Activated CD4-positive, alpha-beta T cell treated with anti-CD3 and anti-CD28 coated beads, Interleukin-2, amount 50 U/mL, for 1 hour (primary cell): ENCODE results near the gene AGBL4.

Source experiments
- DNase-seq: peaks from one replicate; pipeline ENCODE4 v3.0.0-alpha.2; 2020

The AGBL4 gene

GRCh38 chr1:48749068-48749467 is 1274.7 kb downstream of the AGBL4 start:
- no peak for DNase-seq

- DNase-seq, result no peak
These were observed 1276.8 kb downstream of the AGBL4 start for GRCh38 chr1:48746906-48747305.

- DNase-seq, result no peak
These were observed 1279.7 kb downstream of the AGBL4 start for GRCh38 chr1:48744032-48744431.

DNA sequence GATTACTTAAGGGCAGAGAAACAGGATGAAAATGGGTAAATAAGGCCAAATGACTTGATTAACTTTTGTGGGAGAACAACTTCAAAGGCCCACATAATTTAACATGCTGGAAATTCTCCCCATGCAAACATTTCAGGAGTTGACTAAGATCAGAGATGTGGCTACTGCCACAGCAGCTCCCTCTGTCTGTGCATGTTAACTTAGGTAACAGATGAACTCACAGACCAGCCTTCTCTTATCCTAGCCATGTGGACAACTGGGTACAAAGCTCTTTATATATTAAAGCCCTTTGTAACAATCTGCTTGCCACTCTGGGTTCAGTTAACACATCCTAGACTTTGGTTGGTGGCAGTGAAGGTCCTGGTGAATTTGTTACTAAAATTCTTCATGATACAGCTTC is 1280.3 kb downstream of the AGBL4 start:
- no peak for DNase-seq

DNA sequence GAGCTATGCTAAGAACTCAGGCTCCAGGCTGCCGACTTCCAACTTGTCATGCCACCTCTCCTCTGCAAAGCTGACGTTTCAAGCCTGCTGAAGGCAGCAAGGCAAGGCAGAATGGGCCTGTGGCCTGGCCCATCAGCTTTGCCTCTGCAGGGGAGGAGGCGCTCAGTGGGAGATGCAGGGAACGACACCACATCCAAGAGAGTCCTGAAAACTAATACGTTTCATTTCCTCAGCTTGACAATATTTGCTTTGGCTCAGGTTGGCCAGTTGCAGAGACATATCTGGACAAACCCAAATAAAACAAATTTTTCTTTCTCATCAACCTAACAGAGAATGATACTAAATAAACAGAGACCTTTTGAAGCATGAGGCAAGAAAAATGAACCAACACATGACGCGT is 1282.4 kb downstream of the AGBL4 start:
- no peak for DNase-seq

DNA sequence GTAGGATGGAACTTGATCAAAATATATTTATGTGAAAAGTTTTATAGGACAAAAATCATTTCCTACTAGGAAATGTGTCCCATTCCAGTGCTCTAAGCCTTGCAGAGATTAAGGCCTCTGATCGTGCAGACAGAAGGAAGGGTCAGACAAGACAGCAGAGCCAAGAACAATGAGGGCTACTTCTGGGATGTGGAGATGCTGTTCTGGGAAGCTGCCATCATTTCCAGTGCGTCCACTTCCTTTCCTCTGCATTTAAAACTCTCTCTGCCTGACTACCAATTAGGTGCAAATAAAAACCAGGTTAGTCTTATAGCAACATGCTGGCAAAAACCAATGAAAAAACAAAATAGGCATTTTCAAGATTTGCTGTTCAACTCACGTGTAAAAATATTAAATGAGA is 1283.1 kb downstream of the AGBL4 start:
- no peak for DNase-seq

- DNase-seq, result no peak
These were observed 1284.7 kb downstream of the AGBL4 start for GRCh38 chr1:48739091-48739490.

- DNase-seq, result no peak
These were observed 1285.4 kb downstream of the AGBL4 start for GRCh38 chr1:48738356-48738755.

DNA sequence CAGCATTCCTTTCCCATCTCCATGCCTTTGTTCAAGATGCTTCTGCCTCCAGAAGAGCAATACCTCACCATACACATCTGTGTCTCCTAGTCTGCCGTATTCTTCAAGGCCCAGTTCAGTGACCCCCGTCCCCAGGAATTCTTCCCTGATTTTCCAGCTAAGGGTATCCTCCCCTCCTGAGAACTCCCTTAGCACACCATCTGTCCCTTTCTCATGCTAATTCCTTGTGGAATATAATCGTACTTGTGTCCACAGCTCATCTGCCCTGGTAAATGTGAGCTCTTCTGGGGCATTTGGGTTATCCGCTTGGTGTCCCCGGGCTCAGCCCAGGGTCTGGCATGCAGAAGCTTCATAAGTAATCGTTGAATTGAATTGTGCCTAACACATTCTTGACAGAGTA is 1288.0 kb downstream of the AGBL4 start:
- no peak for DNase-seq

DNA sequence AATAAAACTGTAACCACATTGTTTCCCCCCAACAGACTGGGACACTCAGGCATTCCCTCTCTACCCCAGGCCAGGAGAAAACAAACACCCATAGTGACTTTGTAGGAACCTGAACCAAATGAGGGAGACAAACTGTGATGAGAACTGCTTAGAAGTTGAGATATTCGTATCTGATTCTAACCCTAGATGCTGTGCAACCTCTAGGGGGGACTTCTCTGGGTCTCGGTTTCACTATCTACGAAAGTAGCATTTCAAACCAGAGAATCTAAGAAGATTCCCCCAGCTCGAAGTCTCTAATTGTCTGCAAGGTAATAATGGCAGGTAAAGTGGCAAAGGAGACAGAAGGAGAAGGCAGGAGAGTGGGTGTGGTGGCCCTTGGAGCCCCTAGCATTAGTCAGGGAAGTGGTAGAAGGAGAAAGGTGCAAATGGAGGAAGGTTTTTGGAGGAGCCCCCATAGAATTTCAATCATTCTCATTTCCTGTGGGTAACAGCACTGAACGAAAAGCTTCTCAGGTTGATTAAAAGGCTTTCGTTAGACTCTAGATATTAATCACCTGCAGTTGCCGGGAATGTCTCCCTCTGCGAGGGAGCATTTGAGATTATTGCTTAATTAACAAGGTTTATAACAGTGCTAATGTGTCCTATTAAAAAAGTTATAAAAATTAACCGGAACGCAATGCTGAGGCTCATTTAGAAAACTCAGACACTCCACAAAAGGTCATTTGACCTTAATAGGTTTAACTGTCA is 1293.4 kb downstream of the AGBL4 start:
- DNase-seq, result no peak

GRCh38 chr1:48728584-48728983 is 1295.2 kb downstream of the AGBL4 start:
- DNase-seq, result no peak

DNA sequence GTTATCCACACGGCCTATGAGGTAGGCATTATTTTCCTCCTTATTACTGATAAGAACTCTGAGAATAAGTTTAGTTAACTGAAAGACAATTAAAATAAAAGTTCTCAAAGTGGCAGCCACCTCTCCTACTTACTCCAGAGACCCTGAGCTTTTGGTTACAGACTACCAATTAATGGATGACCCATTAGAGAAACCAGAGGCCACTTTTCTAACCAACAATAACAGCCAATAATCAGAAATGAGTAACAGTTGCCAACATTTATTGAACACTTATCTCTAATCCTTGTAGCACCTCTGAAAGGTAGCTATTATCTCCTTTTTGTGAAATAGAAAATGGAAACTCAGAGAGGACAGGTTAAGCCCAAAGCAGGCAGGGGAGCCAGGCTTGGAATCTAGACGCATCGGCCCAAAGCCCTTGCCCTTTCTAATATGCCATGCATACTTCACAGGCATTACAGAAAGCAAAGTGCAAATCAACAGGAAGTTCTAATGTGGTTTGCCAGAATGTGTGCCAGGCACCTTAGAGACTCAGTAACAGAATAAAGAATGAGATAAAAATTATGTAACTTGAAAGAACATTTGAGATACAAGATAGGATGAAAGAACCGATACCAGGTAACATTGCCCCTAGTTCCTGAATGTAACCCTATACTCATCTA is 1297.1 kb downstream of the AGBL4 start:
- DNase-seq, result no peak

- no peak for DNase-seq
These were observed 1297.6 kb downstream of the AGBL4 start for GRCh38 chr1:48726139-48726538.

- DNase-seq, result no peak
These were observed 1298.3 kb downstream of the AGBL4 start for GRCh38 chr1:48725341-48726046.

- no peak for DNase-seq
These were observed 1302.8 kb downstream of the AGBL4 start for GRCh38 chr1:48720929-48721328.

GRCh38 chr1:48718705-48719104 is 1305.0 kb downstream of the AGBL4 start:
- DNase-seq, result no peak

DNA sequence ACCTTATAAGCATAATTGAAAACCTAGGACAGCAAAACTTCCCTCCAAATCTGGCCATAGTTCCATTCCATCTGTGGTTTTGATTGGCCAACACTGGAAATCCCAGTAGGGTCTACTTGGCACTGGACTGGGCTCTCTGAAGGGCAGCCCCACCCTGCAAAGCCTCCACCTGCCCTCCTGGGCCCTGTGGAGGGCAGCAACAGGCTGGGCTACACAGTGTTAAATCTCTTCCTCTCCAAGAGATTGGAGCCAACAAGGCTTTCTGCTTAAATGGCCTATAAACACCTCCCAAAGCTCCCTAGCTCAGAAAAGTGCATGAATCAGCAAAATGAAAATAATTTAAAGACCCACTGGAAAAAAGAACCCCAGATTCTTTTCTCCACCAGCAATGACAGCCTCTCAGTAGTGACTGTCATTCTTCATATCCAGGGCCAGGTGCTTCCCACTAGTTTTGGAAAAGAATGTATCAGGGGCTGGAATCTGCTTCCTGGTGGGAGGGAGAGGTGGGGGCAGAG is 1305.6 kb downstream of the AGBL4 start:
- no peak for DNase-seq

DNA sequence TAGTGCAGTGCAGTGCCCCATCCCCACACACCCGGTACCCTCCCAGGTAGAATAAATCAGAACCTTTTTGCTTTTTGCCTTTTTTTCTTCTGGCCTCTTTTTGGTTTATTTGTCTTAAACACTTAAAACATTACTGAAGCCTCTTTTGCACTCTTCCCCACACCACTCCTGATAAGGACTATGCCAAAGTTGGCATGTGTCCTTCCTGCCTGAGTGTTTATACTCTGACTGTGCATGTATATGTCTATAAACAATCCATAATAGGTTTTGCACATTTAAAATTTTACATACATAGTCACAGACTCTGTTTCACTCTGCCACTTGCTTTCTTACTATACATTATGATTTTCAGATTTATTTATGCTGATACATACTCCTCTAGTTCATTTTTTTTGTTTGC is 1306.7 kb downstream of the AGBL4 start:
- DNase-seq, result no peak

DNA sequence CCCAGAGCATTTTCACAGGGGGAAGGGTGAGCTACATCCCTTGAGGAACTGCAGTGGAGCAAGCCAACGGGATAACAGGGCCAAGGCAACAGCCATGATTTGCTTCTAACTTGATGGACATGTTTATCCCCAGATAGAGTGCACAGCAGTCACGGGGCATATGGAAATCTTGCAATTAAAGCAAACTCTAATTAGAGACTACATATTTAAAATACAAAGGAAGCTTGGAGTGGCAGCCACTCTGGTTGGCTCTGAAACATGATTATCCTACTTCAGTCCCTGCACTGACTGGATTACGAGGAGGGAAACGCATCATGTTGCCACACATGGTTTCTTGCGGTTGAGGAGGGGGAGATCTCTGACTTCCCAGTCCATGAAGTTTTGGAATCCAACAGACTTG is 1307.8 kb downstream of the AGBL4 start:
- no peak for DNase-seq

- DNase-seq, result no peak
These were observed 1312.8 kb downstream of the AGBL4 start for GRCh38 chr1:48710915-48711314.

DNA sequence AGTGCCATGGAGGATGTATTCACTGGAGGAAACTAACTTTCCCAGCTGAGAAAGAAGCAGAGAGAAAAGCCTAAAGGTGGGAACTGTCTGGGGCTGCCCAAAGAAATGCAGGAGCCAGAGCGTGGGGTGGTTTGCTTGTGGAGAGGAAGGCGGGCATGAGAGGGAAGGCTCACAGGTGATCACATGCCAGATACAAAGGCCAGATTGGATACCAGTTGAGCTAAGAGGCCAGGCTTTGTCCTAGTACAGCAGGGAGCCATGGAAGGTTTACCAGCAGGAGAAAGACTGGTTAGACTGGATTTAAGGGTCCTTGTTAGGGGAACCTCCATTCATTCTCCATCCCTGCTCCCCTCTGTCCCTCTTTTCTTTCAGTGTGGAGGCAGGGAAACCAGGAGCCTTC is 1313.4 kb downstream of the AGBL4 start:
- DNase-seq, result no peak

GRCh38 chr1:48704736-48705135 is 1319.0 kb downstream of the AGBL4 start:
- no peak for DNase-seq

DNA sequence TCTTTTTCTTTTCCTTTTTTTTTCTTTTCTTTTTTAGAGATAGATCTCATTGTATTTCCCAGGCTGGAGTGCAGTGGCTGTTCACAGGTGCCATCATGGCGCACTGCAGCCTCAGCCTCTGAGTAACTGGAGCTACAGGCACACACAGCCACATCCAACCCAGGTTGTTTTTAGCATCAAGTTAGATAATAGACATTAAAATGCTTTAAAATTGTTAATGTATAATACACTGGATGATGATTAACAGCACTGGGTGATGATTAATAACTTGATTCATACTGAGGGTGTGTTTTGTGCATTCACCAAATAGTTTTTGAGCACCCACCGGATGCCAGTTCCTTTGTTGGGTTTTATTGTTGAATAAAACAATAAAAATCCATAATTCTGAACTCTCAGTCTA is 1322.3 kb downstream of the AGBL4 start:
- DNase-seq, result no peak
